Epithelial cell of proximal tubule (primary cell): ENCODE results near the gene STT3B. TPM values are rescaled to one million over a fixed set of nuclear protein-coding genes. Genes with fewer than 3 reads are reported as not detected.

Source experiments
- DNase-seq: peaks from one replicate; pipeline ENCODE4 v3.0.0-alpha.2; 2011; ENCODE audit warnings: low read depth
- H3K4me3 ChIP-seq: 2 replicates; pipeline ENCODE4 v1.5.1; 2011; ENCODE audit warnings: low read depth, mild to moderate bottlenecking, low read length
- total RNA-seq: library from RNA; depleted of rRNA; stranded (reverse); fragments of >200 nt; gene quantifications from 2 replicates; pipeline ENCODE4 v1.2.3, GENCODE V29; 2015
- TF ChIP-seq, protein P1 (sequence below): conservative IDR thresholded peaks from 2 replicates; pipeline ENCODE4 v1.5.1; 2012; ENCODE audit warnings: low read depth, mild to moderate bottlenecking, low read length

STT3B gene
- total RNA-seq, 1 donor from 2014 or later, result 92.8 TPM

- no peak for DNase-seq
- no peak overlapping the region for H3K4me3 ChIP-seq
These were observed 16.0 kb upstream of the STT3B start for GRCh38 chr3:31516757-31517156.

DNA sequence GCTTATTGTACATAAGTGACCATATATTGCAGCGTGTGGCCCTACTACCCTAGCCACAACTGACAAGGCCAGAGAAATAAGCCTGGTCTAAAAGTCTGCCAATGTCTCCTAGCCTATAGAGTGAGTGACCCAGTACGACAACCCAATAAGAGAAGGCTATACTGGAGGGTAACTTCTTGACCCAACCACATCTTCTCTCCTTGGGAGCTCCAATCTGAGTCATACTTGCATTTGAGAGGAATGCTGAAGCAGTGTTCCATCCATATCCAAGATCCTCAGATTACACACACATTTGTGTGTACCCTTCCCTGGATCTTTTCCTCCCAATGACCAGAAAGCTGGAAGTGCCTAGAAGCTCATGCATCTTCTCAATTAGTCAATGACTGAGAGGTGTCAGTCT lies 11.3 kb upstream of the STT3B start:
- no peak for DNase-seq
- TF ChIP-seq, protein P1, sequence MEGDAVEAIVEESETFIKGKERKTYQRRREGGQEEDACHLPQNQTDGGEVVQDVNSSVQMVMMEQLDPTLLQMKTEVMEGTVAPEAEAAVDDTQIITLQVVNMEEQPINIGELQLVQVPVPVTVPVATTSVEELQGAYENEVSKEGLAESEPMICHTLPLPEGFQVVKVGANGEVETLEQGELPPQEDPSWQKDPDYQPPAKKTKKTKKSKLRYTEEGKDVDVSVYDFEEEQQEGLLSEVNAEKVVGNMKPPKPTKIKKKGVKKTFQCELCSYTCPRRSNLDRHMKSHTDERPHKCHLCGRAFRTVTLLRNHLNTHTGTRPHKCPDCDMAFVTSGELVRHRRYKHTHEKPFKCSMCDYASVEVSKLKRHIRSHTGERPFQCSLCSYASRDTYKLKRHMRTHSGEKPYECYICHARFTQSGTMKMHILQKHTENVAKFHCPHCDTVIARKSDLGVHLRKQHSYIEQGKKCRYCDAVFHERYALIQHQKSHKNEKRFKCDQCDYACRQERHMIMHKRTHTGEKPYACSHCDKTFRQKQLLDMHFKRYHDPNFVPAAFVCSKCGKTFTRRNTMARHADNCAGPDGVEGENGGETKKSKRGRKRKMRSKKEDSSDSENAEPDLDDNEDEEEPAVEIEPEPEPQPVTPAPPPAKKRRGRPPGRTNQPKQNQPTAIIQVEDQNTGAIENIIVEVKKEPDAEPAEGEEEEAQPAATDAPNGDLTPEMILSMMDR, result no peak
- no peak overlapping the region for H3K4me3 ChIP-seq

More at GRCh38 chr3:31516757-31517156, 16.0 kb upstream of the STT3B start:
- TF ChIP-seq, protein P1, result no peak

DNA sequence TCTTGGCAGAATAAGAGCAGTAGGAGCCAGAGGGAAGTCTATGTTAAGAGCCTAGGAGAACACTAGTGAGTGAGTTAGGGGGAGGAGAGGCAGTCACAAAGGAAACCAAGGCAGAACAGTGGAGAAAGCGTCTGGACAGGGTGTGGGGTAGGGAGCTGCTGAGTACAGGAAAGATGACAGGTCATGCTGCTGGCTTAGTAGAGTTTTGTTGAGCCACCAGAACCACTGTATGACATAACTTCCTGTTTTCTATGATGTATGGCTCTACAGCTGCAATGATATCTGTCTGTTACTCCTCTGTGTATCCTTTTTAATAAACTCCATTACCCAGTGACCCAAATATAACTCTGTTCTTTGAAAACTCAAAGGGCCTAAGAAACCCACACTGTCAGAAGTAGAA lies 10.6 kb upstream of the STT3B start:
- DNase-seq, result no peak
- TF ChIP-seq, protein P1, result no peak
- H3K4me3 ChIP-seq, result no peak overlapping the region

DNA sequence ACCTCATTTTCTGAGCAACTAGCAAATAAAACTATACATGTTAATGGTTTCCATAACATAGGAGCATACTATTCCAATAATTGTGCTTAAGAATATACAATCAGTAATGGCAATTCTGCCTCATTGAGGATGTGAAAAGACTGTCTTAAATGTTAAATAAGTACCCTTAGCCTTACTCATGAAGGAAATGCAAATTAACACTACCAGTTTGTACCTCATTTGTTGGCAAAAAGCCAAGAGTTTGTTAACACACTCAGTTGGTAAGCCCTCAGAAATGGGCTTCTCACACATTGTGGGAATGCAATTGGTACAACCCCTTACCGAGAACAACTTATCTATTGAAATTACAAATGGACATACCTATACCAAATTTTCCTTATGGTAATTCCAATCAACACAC lies 9.2 kb upstream of the STT3B start:
- DNase-seq, result no peak
- TF ChIP-seq, protein P1, result no peak
- no peak overlapping the region for H3K4me3 ChIP-seq

- no peak overlapping the region for H3K4me3 ChIP-seq
- DNase-seq, result no peak
- TF ChIP-seq, protein P1, result no peak
These were observed 7.2 kb upstream of the STT3B start for GRCh38 chr3:31525532-31525931.

DNA sequence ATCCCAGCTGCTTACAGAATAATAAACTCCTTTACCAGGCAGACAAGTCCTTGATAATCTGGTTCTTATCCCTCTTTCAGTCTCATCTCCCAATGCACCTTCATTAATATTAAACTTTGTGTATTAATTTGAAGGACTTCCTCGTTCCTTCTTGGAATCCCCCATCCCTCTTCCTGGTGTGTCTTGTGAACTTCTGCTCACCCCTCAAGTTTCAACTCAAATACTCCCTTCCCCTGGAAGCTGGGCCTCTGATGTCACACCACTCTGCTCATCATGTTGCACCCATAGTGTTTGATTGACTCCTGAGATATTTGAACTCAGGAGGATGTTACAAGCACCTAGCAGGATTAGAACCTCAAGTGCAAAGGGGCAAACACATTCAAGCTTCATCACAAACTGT lies 3.3 kb upstream of the STT3B start:
- DNase-seq, result no peak
- no peak overlapping the region for H3K4me3 ChIP-seq
- TF ChIP-seq, protein P1, result no peak
